ENCODE measurements around the gene C16orf96.

Gene C16orf96

GRCh38 chr16:4602331-4602730, 46.2 kb downstream of the C16orf96 start:
- DNase-seq: no peak

GRCh38 chr16:4603624-4604170, 47.6 kb downstream of the C16orf96 start:
- DNase-seq: no peak

GRCh38 chr16:4604401-4604800, 48.3 kb downstream of the C16orf96 start:
- no peak for DNase-seq

DNA sequence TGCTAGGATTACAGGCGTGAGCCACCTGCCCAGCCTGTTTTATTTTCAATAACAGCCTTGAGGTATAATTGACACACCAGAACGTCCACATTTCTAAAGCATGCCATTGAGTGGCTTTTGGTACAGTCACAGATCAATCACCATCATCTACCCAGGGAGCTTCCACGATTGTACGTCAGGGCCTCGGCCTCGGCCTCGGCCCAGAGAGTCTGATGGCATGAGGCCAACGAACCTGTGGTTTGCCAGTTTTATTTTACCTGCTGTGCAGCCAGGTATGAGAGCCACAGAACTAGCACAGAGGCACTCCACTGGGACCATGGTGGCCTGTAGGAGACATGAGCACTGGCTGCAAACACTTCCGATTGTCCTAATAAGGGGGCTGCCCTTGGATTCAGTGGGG, 50.2 kb downstream of the C16orf96 start:
- DNase-seq: no peak

- DNase-seq: no peak
These were observed 51.9 kb downstream of the C16orf96 start for GRCh38 chr16:4607841-4608703.

GRCh38 chr16:4608704-4608980, 52.5 kb downstream of the C16orf96 start:
- DNase-seq: no peak

DNA sequence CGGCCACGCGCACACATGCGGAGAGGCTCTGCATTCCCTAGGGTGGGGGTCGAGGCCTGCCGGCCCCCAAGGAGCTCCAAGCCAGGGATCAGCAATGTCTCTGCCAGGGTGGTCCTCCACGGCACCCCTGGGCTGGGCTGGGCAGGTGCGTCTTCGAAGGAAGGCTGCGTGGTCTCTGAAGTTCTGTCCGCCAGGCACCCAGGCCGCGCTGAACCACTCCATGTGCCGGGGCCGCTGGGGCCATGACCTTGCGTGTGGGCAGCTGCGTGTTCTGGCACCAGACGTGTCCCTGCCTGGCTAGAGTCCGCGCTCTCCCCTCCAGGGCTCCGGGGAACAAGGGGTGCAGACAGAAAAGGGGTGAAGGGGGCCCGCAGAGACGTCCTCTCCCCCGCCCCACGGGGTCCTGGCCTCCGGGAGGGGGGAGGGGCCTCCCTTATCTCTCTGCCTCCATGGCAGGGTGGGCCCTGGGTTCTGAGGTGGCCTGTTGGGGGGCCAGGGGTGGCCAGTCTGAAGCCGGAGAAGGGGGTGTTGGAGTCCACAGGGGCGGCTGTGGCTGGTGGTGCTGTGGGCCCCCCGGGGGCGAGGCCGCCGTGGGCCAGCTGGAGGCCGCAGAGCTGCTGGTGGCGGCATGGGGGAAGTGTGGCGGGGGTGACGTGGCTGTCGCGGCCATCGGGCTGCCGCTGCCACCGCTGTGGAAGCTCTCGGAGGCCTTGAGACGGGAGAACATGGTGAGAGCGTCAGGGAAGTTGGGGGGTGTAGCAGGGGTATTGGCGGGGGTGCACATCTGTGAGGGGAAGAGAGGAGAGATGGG, 53.3 kb downstream of the C16orf96 start:
- DNase-seq: no peak

DNA sequence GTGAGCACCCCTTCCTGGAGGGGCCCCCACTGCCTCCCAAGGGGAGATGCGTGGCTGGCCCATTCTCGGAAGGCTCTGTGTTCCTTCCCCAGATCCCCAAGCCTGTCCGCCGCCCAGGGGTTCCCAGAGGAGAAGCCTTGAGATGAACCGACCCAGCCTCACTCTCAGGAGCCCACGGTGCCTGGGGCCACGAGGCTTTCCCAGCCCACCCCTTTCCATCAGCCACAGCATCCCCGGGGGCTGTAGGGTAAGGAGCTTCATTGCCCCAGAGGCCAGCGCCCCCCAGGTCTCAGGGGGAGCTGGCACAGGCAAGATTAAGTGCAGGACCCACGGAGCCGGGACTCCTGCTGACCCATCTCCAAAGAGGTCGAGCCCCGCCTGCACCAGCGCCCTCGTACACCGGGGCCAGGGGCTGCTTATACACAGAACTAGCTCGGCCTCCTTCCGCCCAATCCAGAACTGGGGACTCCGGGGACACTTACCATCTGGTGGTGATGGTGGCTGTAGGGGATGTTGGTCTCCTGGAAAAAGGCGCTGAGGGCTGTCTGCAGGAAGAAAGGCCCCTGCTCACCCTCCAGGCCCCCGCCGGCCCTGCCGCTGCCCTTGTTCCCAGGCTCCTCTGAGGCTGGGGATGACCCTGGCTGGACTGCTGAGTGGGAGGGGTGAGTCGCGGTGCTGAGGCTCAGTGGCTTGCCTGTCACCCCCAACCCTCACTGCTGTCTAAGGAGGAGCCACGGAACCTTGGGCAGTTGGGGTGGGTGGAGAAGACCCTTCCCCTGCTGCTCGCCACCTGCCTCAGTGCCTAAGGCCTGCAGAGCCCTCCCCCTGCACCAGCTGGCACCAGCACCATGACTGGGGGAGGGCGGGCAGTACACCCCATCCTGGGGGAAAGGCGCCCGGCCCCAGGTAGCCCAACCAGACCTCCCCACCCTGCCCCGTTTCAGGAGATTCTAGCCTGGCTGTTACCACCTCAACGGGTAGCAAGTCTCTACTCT, 54.2 kb downstream of the C16orf96 start:
- no peak for DNase-seq

DNA sequence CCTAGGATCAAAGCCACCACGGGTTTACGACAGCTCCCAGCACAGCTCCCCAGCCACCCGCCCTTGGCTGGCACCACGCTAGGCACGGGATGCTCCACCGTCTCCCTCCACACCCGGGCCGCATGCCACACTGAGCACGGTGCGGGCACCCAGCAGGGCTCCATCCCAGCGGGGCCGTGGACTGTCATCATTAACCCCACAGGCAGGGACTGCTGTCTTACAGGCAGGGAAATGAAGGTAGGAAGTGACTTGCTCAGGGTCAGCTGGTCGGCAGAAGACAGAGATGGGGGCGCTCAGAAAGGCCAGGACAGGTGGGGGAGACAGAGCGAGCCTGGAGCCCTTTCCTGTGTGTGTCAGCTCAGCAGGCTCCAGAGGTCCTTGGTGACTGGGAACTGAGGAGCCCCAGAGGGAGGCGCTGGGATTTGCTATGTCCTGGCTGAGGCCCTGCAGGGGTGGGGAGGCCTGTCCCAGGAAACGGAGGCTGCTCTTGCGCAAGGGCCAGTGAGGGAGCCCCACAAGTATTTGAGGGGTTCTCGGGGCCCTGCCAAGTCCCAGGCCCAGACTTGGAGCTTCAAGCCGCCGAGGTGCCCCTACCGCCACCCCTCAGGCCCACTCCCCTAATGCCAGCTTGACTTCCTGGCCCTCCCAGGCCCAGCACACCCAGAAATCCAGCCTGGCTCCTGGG, 55.3 kb downstream of the C16orf96 start:
- DNase-seq: no peak

GRCh38 chr16:4612474-4612931, 56.4 kb downstream of the C16orf96 start:
- no peak for DNase-seq

DNA sequence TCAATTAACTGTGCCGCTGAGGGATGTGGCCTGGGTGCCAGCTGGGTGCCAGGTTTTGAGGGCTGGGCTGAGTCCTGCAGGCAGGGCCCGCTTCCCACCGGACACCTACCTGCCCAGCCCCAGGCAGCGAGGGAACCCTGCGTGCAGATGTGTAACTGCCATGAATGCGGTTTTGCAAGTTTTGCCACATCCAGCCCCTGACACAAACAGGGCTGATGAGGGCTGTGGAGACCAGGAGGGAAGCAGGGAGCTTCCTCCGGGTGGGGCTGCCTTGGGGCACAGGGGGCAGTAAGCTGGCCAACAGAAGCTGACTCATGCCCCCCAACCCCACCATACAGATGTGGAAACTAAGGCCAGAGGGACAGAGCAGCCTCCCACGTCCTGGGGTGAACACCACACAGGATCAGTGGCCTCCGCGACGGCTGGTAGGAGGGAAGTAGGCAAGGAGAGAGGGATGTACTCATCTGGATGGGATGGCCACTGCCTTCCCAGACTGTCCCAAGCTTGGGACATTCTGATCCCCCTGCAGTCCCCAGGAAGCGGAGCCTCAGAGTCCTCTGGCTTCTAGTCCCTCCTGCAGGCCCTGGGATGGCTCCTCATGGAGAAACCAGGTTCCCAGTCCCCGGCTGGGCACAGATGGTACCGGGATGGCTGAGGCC, 57.0 kb downstream of the C16orf96 start:
- no peak for DNase-seq

GRCh38 chr16:4613636-4614570, 57.8 kb downstream of the C16orf96 start:
- no peak for DNase-seq

DNA sequence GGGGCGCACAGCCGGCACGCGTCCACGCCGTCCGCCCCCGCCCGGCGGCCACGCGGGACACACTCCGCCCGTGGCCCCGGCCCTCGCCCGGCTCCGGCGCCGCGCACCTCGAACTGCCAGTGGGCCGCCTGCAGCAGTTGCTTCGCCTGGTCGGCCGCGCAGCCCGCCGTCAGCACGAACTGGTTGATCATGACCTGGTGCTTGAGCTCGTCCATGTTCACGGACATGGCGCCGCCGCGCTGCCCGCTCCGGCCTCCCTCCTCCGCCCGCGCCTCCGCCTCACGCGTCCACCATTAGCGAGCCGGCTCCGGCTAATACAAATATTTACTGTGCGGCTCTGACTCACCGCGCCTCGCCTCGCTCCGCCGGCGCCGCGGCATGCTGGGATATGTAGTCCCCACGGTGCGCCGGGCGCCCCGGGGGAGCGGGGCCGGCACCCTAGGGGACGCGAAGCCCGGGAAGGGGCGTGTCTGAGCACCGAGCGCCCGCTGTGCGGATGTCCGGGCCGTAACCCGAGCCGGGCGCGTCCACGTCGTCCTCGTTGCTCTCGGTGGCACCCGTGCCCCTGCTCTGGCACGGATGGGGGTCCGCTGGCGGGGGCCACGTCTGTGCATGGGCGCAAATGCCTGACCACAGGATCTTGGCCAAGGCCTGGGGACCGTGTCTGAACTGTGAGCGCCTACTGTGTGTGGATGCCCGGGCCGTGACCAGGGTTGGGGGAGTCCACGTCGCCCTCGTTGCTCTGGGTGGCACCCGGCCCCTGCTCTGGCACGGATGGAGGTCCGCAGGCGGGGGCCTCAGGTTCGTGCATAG, 58.6 kb downstream of the C16orf96 start, which contains the start of gene UBALD1:
UBALD1 (minus strand) TSS at position 318 of the 813 bp plus-strand sequence; CDS start at position 227, 91 bp downstream.
- peak; percentile 18 for DNase-seq

GRCh38 chr16:4615384-4616046, 59.4 kb downstream of the C16orf96 start:
- no peak for DNase-seq

GRCh38 chr16:4616047-4616811, 60.1 kb downstream of the C16orf96 start:
- peak; percentile 98 for DNase-seq

DNA sequence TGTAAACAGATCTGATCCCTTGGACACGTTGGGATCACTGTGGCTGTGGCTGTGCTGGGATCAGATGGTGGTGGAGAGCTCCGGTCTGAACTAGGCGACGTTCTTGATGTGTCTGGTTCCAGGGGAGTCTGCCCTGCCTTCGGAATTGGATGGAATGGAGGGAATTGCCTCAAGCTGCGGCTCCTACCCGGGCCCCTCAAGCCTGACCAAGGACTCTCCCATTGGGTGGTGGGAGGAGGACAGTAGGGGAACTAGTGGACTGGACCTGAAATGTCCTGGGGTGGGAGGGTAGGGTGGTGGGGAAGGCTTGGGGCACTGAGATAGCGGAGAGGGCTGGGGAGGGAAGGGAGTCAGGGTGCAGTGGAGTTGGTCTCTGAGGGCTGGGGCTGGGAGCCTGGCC, 61.7 kb downstream of the C16orf96 start:
- DNase-seq: no peak

DNA sequence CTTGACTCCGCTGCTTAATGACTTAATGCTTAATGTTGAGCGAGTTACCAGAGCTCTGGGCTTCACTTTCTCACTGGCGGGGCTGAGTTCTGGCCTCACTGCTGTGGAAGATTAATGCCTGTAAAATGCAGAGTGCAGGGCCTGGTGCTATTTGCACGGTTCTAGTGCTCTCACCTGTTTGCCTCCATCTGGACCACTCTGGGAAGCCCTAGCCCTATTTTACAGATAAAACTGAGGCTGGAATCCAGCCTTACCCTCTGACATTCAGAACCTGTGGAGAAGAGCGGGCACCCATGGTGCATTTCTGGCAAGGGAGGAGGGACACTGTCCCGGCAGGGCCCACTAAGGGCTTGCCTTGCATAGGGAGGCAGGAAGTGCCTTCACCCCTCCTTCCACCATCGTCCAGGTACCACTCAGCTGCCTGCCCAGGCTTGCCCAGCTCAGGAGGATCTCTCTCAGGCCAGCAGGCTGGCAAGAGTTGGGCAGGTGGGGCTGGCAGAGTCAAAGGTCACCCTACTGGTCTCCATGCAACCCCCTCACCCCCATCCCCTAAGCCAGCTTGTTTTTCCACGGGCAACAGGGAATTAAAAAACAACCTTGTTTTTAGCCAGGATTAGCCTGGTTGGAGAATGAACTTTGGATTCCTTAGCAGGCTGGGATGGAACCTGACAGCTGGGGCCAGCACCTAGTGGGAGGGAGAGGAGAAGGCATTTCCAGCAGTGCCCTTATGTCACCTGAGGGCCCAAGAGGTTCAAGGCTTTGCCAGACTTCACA, 62.7 kb downstream of the C16orf96 start:
- DNase-seq: no peak

All from NCI-H1694 treated with DMSO at 0.1 percent for 48 hours (cell line).